ENCODE measurements around the gene P2RX5. TPM values are rescaled to one million over a fixed set of nuclear protein-coding genes. Genes with fewer than 3 reads are reported as not detected.
A peak's percentile ranks its signal among the peaks of the same experiment; 100 is the strongest.

P2RX5 gene
- total and polyA plus RNA-seq, 10 donors = 62.5 to 313 (median 152) TPM

DNA sequence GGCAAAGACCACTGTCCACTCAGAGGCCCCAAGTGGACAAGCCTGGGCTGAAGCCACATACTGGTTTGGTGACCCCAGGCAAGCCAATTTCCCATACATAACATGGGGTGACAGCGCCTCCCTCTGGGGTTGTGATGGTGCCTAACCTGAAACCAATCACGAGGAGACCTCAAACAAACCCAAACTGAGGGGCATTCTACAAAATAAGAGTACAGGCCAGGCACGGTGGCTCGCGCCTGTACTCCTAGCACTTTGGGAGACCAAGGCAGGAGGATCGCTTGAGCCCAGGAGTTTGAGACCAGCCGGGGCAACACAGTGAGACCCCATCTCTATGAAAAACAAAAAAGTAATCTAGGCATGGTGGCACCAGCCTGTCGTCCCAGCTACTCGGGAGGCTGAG, 3.6 kb downstream of the P2RX5 start:
- peak overlapping the region in 5 of 8 donors; percentile 16 to 85 (median 72) for H3K4me3 ChIP-seq
- TF ChIP-seq CTCF (IDR thresholded peaks at IDR 0.05 in 8 of 11, conservative IDR thresholded peaks at IDR 0.05 in 3 of 11) (no peak), POLR2AphosphoS5 (IDR thresholded peaks at IDR 0.05) (peak in 1 of 3 donors; percentile 50), POLR2A (IDR thresholded peaks at IDR 0.05) (no peak)
- 79 to 87% (median 86%) methylated on average over 9 of the region's 9 CpGs for WGBS, 5 donors
- peaks cover 0 to under 1% (median 0%) of the 10 kb centered on the region in 8 donors for H3K9me3 ChIP-seq
- intact Hi-C loops (cut with DNase I; ENCODE audit: low total_unique reads) = no loop called here
- peaks cover 10 to 93% (median 66%) of the 10 kb centered on the region in 6 donors for H3K4me1 ChIP-seq
- H3K27ac ChIP-seq = peak overlapping the region in 4 of 8 donors; percentile 75 to 92 (median 85)
- H3K36me3 ChIP-seq = peaks cover 0 to 41% (median 16%) of the 10 kb centered on the region in 6 donors
- no peak for DNase-seq
- H3K27me3 ChIP-seq (replicated peaks in 1 of 7) = peaks cover 0 to 44% (median 14%) of the 10 kb centered on the region in 7 donors

DNA sequence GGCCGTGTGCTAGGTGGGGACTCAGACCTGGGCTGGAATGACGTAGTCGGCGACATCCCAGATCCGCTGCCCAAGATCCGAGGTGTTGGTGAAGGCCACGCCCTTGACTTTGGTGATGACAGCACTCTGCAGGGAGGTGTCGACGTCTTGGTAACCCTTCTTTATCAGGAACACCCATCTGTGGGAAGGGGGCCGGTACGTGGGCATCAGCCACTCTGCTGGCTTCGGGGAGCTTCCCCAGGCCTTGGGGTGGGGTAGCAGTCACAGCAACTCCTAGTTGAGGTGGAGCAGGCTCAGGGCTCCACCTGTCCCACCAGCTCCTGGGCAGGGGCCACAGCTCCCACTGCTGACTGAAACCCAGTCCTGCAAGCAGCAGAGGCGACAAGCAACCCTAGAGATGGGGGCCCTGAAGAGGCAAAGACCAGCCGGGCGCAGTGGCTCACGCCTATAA, 4.3 kb downstream of the P2RX5 start:
- no peak for TF ChIP-seq POLR2A (IDR thresholded peaks at IDR 0.05)
- TF ChIP-seq POLR2AphosphoS5 (IDR thresholded peaks at IDR 0.05) = peak in 2 of 3 donors; percentile 35 to 67
- no peak for DNase-seq
- Histone ChIP-seq H3K27ac (peak overlapping the region in 4 of 8 donors; percentile 6 to 92 (median 85)), H3K27me3 (replicated peaks in 1 of 7) (peaks cover 0 to 37% (median 14%) of the 10 kb centered on the region in 7 donors), H3K4me1 (peaks cover 7 to 86% (median 60%) of the 10 kb centered on the region in 6 donors), H3K4me3 (peak overlapping the region in 6 of 8 donors; percentile 10 to 85 (median 44)), H3K36me3 (peaks cover 0 to 41% (median 16%) of the 10 kb centered on the region in 6 donors), H3K9me3 (no peaks in the 10 kb centered on the region)
- 80 to 88% (median 84%) methylated on average over 7 to 16 of the region's 16 CpGs for WGBS, 5 donors
- intact Hi-C loops (cut with DNase I; ENCODE audit: low total_unique reads) = no loop called here

DNA sequence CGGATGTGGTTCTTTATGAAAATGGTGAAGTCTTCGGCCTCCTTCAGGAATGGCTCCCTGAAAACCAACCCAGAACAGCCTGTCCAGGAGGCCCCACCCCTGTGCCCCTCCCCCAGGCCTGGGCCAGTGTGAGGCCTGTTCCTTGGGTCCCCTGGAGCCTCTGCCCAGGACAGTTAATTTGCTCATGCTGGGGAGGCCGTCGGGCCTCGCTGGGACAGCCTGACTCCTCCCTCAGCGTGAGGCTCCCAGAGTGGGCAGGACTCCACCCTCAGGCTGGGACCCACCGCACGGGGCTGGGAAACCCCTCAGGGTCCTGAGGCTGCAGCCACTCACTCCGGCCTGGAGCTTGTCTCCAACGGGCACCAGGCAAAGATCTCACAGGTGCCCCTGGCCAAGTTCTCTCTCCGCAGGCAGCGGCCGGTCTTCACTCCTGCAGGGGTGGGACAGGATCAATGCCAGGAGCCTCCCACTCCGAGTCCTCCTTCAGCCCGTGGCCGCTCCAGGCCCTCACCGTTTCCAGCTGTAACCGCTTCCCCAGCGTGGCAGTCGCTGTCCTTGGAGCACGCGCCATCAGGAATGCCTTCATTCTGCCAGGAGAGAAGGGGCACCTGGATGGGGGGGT, 5.8 kb downstream of the P2RX5 start:
- H3K27me3 ChIP-seq (replicated peaks in 1 of 7) = peaks cover 0 to 26% (median 7%) of the 10 kb centered on the region in 7 donors
- peak overlapping the region in 4 of 8 donors; percentile 3 to 85 (median 76) for H3K4me3 ChIP-seq
- intact Hi-C loops (cut with DNase I; ENCODE audit: low total_unique reads) = no loop called here
- 79 to 87% (median 84%) methylated on average over 10 to 22 of the region's 22 CpGs for WGBS, 5 donors
- H3K36me3 ChIP-seq = peaks cover 0 to 43% (median 16%) of the 10 kb centered on the region in 6 donors
- H3K4me1 ChIP-seq = peaks cover 7 to 75% (median 49%) of the 10 kb centered on the region in 6 donors
- peak overlapping the region in 3 of 8 donors; percentile 84 to 92 (median 86) for H3K27ac ChIP-seq
- H3K9me3 ChIP-seq = no peaks in the 10 kb centered on the region
- TF ChIP-seq CTCF (IDR thresholded peaks at IDR 0.05 in 8 of 11, conservative IDR thresholded peaks at IDR 0.05 in 3 of 11) = no peak
- peak in 2 of 3 donors; percentile 4 to 44 for TF ChIP-seq POLR2AphosphoS5 (IDR thresholded peaks at IDR 0.05)
- DNase-seq = no peak

- Histone ChIP-seq H3K27ac (peak overlapping the region in 4 of 8 donors; percentile 41 to 92 (median 85)), H3K27me3 (replicated peaks in 1 of 7) (peaks cover 0 to 24% (median 0%) of the 10 kb centered on the region in 7 donors), H3K4me1 (peaks cover 10 to 75% (median 50%) of the 10 kb centered on the region in 6 donors), H3K9me3 (no peaks in the 10 kb centered on the region), H3K4me3 (peak overlapping the region in 1 of 8 donors; percentile 85), H3K36me3 (peaks cover 0 to 50% (median 16%) of the 10 kb centered on the region in 6 donors)
- 86 to 90% (median 87%) methylated on average over 33 to 44 of the region's 44 CpGs for WGBS, 5 donors
- intact Hi-C loops (cut with DNase I; ENCODE audit: low total_unique reads) = loop anchor here (10.0 kb wide), 1 partner anchor 45 kb away; no protein-coding TSS in a partner anchor
- peak in 1 of 3 donors; percentile 76 for TF ChIP-seq POLR2AphosphoS5 (IDR thresholded peaks at IDR 0.05)
- TF ChIP-seq POLR2A (IDR thresholded peaks at IDR 0.05) = no peak
- DNase-seq = no peak
Observed at GRCh38 chr17:3689262-3690093, 6.5 kb downstream of the P2RX5 start.

Measured in spleen (tissue), 11 donors.